ENCODE data around the gene ORC1.

ORC1 gene

DNA sequence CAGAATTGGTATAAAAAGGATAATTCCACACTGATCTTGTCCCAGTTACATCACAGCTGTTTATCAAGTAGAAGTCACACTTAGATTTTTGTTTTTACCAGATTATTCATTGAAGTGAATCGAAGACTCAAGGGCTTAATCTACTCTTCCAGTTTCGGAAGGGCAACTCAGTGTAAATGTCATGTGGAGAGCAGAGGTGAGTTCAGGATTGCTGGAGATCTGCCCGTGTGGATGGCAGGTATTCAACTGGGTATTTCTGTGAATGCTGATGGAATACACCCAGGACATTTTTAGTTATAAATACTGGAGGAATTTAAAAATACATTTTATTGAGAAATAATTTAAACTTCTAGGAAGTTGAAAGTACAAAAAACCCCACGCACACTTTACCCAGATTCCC is 57.6 kb downstream of the ORC1 start:
- H3K36me3 Mint-ChIP-seq = peaks cover 0 to 7% of the 10 kb centered on the region in 2 donors
- H3K4me3 Mint-ChIP-seq = no peak overlapping the region
- no peak for DNase-seq
- H3K27me3 Mint-ChIP-seq = no peaks in the 10 kb centered on the region
- H3K27ac Mint-ChIP-seq = no peak overlapping the region
- H3K4me1 Mint-ChIP-seq = no peaks in the 10 kb centered on the region
- H3K9me3 Mint-ChIP-seq = no peaks in the 10 kb centered on the region
- ATAC-seq (replicated peaks) = no peak

DNA sequence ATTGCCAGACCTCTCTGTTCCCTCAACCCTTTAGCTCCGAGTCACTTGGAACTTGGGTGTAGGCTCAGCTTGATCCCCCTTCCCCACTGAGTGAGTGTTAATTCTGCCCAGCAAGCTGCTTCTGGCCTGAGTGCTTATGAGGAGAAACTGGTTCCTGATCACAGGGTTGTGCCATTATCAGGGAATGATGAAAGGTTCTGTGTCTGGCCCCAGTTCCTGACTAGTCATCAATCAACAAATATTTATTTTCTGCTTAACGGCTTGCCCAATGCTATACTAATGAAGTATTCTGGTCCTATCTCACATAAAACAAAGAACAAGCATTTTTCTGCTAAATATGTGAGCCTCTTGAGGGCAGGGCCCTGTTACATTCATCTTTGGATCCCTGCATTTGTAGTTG is 59.0 kb downstream of the ORC1 start:
- Mint-ChIP-seq H3K36me3 (peaks cover 0 to 7% of the 10 kb centered on the region in 2 donors), H3K4me3 (no peak overlapping the region), H3K27ac (no peak overlapping the region), H3K4me1 (no peaks in the 10 kb centered on the region), H3K27me3 (no peaks in the 10 kb centered on the region), H3K9me3 (no peaks in the 10 kb centered on the region)
- DNase-seq (no peak), ATAC-seq (replicated peaks) (no peak)

DNA sequence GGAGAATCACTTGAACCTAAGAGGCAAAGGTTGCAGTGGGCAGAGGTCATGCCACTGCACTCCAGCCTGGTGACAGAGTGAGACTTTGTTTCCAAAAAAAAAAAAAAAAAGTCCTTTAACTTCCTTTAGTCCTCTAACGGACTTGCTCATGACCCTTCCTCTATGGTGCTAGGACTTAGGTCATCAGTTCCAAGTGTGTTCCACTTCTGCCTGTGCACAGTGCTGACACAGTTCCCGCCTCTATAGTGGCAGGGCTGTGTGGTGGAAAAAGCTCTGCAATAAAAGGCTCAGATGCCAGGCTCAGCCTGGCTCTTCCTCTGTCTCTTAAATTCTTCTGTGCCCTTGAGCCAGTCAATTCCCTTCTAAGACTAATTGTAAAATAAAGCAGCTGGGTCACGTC is 60.2 kb downstream of the ORC1 start:
- ATAC-seq (replicated peaks) = no peak
- H3K4me3 Mint-ChIP-seq = no peak overlapping the region

DNA sequence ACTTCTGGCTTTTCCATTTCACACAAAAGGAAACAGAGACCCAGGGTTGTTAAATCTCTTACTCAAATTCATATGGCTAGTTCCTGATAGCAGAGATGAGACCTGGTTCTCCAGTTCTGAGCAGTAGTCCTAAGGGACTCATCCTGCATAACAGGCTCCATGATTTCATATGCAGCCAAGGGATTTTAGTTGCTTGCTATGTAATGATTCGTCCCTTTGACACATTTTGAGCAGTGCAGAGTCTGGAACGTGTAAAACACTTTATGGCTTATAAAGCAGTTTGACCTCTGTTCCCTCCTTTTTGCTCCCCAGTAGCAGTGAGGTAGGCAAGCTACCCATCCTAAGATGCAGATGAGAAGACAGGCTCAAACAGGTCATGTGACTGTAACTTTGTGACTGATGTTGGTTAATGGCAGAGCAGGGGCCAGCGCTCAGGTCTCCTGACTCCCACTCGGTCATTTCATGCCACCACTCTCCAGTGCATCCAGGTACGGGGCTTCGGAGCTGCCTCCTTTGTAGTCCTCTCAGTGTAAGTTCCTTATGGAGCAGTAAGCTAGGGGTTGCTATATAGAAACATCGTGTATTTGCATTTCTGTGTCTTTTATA is 62.5 kb downstream of the ORC1 start:
- H3K27me3 Mint-ChIP-seq = no peaks in the 10 kb centered on the region
- no peaks in the 10 kb centered on the region for H3K9me3 Mint-ChIP-seq
- H3K27ac Mint-ChIP-seq = no peak overlapping the region
- peaks cover 0 to 8% of the 10 kb centered on the region in 2 donors for H3K36me3 Mint-ChIP-seq
- no peak overlapping the region for H3K4me3 Mint-ChIP-seq
- ATAC-seq (replicated peaks) (no peak), DNase-seq (no peak)
- no peaks in the 10 kb centered on the region for H3K4me1 Mint-ChIP-seq

More for the DNA sequence above, 60.2 kb downstream of the ORC1 start:
- H3K27ac Mint-ChIP-seq = no peak overlapping the region
- H3K9me3 Mint-ChIP-seq = no peaks in the 10 kb centered on the region
- H3K36me3 Mint-ChIP-seq = peaks cover 0 to 7% of the 10 kb centered on the region in 2 donors
- H3K27me3 Mint-ChIP-seq = no peaks in the 10 kb centered on the region
- no peak for DNase-seq
- no peaks in the 10 kb centered on the region for H3K4me1 Mint-ChIP-seq

DNA sequence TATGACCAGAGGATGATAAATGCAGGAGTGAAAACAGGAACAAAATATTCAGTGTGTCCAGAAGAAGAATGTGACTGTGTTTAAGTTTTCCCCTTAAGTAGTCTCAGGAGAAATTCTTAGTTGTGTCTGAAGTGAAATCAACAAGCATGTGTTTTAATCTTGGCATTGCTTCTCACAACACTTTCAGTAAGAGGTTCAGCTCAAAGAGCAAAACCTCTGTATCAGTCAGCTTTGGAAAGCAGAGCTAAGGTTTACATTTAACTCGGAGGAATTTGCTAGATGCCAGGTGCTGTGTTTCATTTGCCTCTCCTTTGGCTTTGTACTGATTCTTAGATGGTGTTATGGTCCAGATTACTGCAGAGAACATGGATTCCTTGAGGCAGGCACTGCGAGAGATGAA is 66.8 kb downstream of the ORC1 start:
- no peaks in the 10 kb centered on the region for H3K9me3 Mint-ChIP-seq
- no peaks in the 10 kb centered on the region for H3K27me3 Mint-ChIP-seq
- H3K36me3 Mint-ChIP-seq = peaks cover 4 to 8% of the 10 kb centered on the region in 2 donors
- H3K4me3 Mint-ChIP-seq = no peak overlapping the region
- H3K4me1 Mint-ChIP-seq = no peaks in the 10 kb centered on the region
- DNase-seq (no peak), ATAC-seq (replicated peaks) (no peak)
- no peak overlapping the region for H3K27ac Mint-ChIP-seq

DNA sequence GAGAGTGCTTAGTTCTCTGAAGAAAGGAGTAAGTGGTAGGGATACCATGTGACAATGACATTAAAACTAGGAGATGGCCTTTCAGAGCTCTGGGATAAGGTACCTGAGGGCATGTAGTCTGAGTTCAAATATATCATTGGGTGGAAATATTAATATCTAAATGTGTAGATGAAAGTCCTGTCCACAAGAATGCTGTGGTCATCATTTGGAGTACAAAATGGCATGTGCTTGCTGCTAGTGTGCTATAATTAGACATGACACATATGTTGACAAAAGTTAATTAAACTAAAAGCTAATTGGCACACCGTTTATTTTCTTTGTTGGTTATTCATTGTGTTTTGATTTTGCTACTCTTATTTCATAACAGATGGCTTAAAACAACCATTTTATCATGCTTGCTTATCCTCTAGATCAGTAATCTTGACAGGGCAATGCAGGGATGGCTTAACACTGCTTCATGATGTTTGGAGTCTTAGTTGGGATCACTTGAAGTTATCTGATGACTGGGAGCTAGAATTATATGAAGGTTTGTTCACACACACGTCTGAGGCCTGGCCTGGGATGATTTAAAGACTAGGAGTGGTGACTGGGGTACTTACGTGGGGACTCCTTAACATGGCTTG is 69.2 kb downstream of the ORC1 start:
- DNase-seq (no peak), ATAC-seq (replicated peaks) (no peak)
- H3K36me3 Mint-ChIP-seq = peaks cover 4 to 10% of the 10 kb centered on the region in 2 donors
- no peak overlapping the region for H3K27ac Mint-ChIP-seq
- H3K4me1 Mint-ChIP-seq = no peaks in the 10 kb centered on the region
- no peaks in the 10 kb centered on the region for H3K9me3 Mint-ChIP-seq
- no peak overlapping the region for H3K4me3 Mint-ChIP-seq
- no peaks in the 10 kb centered on the region for H3K27me3 Mint-ChIP-seq

DNA sequence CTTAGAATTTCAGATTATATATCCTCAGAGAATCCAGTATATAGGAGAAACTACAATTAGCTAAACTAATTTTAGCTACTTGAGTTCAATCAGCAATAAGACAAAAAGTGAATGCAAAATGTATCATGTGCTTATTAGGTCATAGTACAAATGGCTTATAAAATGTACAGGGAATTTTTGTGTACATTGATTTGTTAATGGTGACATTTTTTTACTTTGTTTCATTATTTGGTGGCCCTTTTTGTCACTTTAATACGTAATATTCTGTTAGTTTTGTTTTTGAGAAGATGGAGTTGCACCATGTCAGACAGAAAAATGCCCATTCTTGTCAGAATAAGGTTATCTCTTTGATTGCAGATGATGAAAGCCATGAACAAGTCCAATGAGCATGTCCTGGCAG is 71.8 kb downstream of the ORC1 start:
- Mint-ChIP-seq H3K36me3 (peaks cover 4 to 6% of the 10 kb centered on the region in 2 donors), H3K4me3 (no peak overlapping the region), H3K9me3 (no peaks in the 10 kb centered on the region), H3K27me3 (no peaks in the 10 kb centered on the region), H3K4me1 (no peaks in the 10 kb centered on the region), H3K27ac (no peak overlapping the region)
- ATAC-seq (replicated peaks) (no peak), DNase-seq (no peak)

DNA sequence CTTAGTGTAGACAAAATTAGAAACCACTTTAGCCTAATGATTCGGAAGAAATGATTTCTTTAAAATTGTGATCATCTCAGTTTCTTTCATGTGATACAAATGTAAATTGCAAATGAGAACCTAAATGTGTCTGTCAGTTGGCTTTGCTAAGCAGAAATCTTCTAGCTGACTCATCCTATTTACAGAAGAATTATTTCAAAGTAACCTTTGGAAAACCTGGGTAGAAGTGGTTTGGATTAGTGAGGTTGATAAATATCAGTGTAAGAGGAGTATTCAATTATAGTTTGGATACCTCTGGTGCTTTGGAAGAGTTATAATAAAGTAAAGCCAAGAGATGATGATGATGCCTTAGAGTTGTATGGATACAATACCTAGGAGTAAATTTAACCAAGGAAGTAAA is 75.6 kb downstream of the ORC1 start:
- ATAC-seq (replicated peaks) = no peak
- Mint-ChIP-seq H3K4me1 (no peaks in the 10 kb centered on the region), H3K36me3 (peaks cover 0 to 2% of the 10 kb centered on the region in 2 donors), H3K9me3 (no peaks in the 10 kb centered on the region), H3K4me3 (no peak overlapping the region), H3K27me3 (no peaks in the 10 kb centered on the region), H3K27ac (no peak overlapping the region)
- DNase-seq = no peak

DNA sequence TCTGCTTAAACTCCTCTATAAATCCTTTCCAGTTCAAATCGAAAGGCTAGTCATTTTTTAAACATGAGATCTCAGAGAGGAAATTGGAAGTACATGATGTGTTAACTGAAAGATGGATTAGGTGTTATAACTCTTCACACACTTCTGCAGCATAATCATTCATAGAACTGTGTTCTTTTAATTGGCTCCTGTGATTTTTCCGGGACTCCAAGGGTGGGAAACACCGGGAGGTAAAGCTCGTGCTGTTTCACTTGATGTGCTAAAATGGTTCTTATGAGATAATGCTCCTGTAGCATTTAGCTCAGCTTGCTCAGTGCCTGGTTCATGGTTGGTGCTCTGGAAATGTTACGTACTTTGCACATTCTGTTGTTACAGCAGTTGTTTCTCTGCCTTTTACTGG is 78.4 kb downstream of the ORC1 start:
- peaks cover 0 to 4% of the 10 kb centered on the region in 2 donors for H3K9me3 Mint-ChIP-seq
- H3K4me1 Mint-ChIP-seq = no peaks in the 10 kb centered on the region
- no peak overlapping the region for H3K27ac Mint-ChIP-seq
- no peak overlapping the region for H3K4me3 Mint-ChIP-seq
- peaks cover 0 to 3% of the 10 kb centered on the region in 2 donors for H3K36me3 Mint-ChIP-seq
- no peaks in the 10 kb centered on the region for H3K27me3 Mint-ChIP-seq
- DNase-seq (no peak), ATAC-seq (replicated peaks) (no peak)

DNA sequence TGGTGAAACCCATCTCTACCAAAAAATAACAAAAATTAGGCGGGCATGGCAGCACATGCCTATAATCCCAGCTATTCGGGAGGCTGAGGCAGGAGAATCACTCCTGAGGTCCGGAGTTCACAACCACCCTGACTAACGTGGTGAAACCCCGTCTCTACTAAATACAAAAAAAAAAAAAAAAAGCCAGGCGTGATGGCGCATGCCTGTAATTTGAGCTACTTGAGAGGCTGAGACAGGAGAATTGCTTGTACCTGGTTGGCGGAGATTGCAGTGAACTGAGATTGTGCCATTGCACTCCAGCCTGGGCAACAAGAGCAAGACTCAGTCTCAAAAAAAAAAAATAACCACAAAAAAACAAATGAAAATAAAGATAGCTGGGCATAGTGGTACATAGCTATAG is 80.5 kb downstream of the ORC1 start:
- Mint-ChIP-seq H3K27me3 (no peaks in the 10 kb centered on the region), H3K9me3 (peaks cover 0 to 4% of the 10 kb centered on the region in 2 donors), H3K4me3 (no peak overlapping the region), H3K36me3 (peaks cover 0 to 3% of the 10 kb centered on the region in 2 donors), H3K4me1 (no peaks in the 10 kb centered on the region), H3K27ac (no peak overlapping the region)
- DNase-seq (no peak), ATAC-seq (replicated peaks) (no peak)
